ENCODE measurements around the gene SMAD6. TPM values are rescaled to one million over a fixed set of nuclear protein-coding genes. Genes with fewer than 3 reads are reported as not detected.

SMAD6 gene
- total and polyA plus RNA-seq, 2 of the 4 experiments (the other 2 are of a cell fraction), result 4.8 to 8.5 TPM

GRCh38 chr15:66805202-66805885, 103.3 kb downstream of the SMAD6 start:
- ChIA-PET CTCF (no interaction called here), POLR2A (ENCODE audit: unreplicated experiment) (no interaction called here)
- dilution Hi-C loops (cut with HindIII; ENCODE audit: low sequenced_read_pairs, unreplicated experiment) (no loop called here), in situ Hi-C loops (cut with MboI; ENCODE audit: low sequenced_read_pairs) (no loop called here), intact Hi-C loops (cut with micrococcal nuclease) (no loop called here)
- Histone ChIP-seq H3K18ac (ENCODE audit: low read depth, low read length) (peak overlapping the region; percentile 42), H3K27ac (ENCODE audit: insufficient read depth, low read length) (no peak overlapping the region), H4K91ac (ENCODE audit: insufficient read depth, low read depth, low read length) (peak overlapping the region; percentile 100), H4K8ac (ENCODE audit: low read depth in 2 of 2, low read length in 2 of 2) (peak overlapping the region in 1 of 2 experiments; percentile 99; a peak in 2 of 4 replicates), H2BK5ac (ENCODE audit: low read depth, low read length, poor library complexity, severe bottlenecking) (no peak overlapping the region), H3K4ac (ENCODE audit: low read depth, low read length) (peak overlapping the region; percentile 99), H3K27me3 (ENCODE audit: control insufficient read depth, insufficient read depth, low read length) (no peaks in the 10 kb centered on the region), H3K36me3 (ENCODE audit: control insufficient read depth, insufficient read depth, low read length) (no peaks in the 10 kb centered on the region), H3K79me1 (ENCODE audit: low read depth in 1 of 2, low read length in 2 of 2) (peaks cover 0 to 26% of the 10 kb centered on the region in 2 experiments; a peak in 2 of 4 replicates), H3K4me1 (ENCODE audit: control insufficient read depth, insufficient read depth, low read length) (peaks cover 27% of the 10 kb centered on the region), H2AFZ (replicated peaks; ENCODE audit: low read length, poor library complexity) (no peak overlapping the region), H3K9me3 (ENCODE audit: control insufficient read depth, insufficient read depth, low read length) (no peaks in the 10 kb centered on the region), H2BK20ac (ENCODE audit: low read depth, low read length) (peak overlapping the region; percentile 100), H2BK15ac (ENCODE audit: low read depth, low read length) (peak overlapping the region; percentile 97; the same call in 2 of the 3 replicates), H3K56ac (ENCODE audit: extremely low read depth, insufficient read depth, low read length) (no peak overlapping the region), H4K20me1 (ENCODE audit: insufficient read depth, low read length) (no peaks in the 10 kb centered on the region), H3K23ac (ENCODE audit: low read depth, low read length) (0 out of 2 replicates have a peak overlapping the region, but pooled peaks have one; percentile 10), H4K5ac (ENCODE audit: low read depth, low read length) (no peak overlapping the region), H3K9me1 (ENCODE audit: insufficient read depth, low read length) (peaks cover 33% of the 10 kb centered on the region), H2AK5ac (ENCODE audit: low read depth, low read length) (peak overlapping the region; percentile 95), H3K4me2 (ENCODE audit: low read depth, low read length) (no peak overlapping the region), H3K14ac (replicated peaks; ENCODE audit: low read depth, low read length) (peak overlapping the region; percentile 98), H2BK120ac (ENCODE audit: low read depth, low read length) (peak overlapping the region; percentile 99), H3K9ac (ENCODE audit: low read depth, low read length) (no peak overlapping the region), H3K4me3 (ENCODE audit: insufficient read depth, low read depth, low read length) (no peak overlapping the region), H2AK9ac (replicated peaks; ENCODE audit: low read depth, low read length, poor library complexity) (peak overlapping the region; percentile 23)
- 100% methylated on average over 2 of the region's 3 CpGs; no CpG with 5 or more reads in 1 of the 2 experiments for WGBS, 2 experiments (ENCODE audit: extremely low coverage in 2 of 2, insufficient read length in 1 of 2)
- DNase-seq (no peak), ATAC-seq (ENCODE audit: low read depth) (no peak)
- BruUV-seq (replicated peaks), result no TSS peak
- TF ChIP-seq RCOR1 (IDR thresholded peaks at IDR 0.05; ENCODE audit: insufficient replicate concordance, low read length) (no peak), RFX5 (IDR thresholded peaks at IDR 0.05; ENCODE audit: low read depth, low read length) (no peak), MAFK (IDR thresholded peaks at IDR 0.05; ENCODE audit: low read depth, low read length) (no peak), NFE2L2 (IDR thresholded peaks at IDR 0.05; ENCODE audit: low read depth, low read length) (no peak), MAZ (IDR thresholded peaks at IDR 0.05; ENCODE audit: borderline replicate concordance, low read depth, low read length) (no peak), CEBPB (IDR thresholded peaks at IDR 0.05; ENCODE audit: low read depth, low read length) (no peak), BHLHE40 (IDR thresholded peaks at IDR 0.05; ENCODE audit: low read depth, low read length) (no peak), POLR2A (IDR thresholded peaks at IDR 0.05; ENCODE audit: low read depth, low read length) (no peak)

All from IMR-90 (cell line).